ENCODE measurements around the gene SH2D4B.
A peak's percentile ranks its signal among the peaks of the same experiment; 100 is the strongest.

Gene SH2D4B

GRCh38 chr10:80649183-80649582 lies 111.5 kb downstream of the SH2D4B start:
- no peak for DNase-seq

GRCh38 chr10:80655898-80656297 lies 118.2 kb downstream of the SH2D4B start:
- DNase-seq, result no peak

GRCh38 chr10:80658068-80658467 lies 120.4 kb downstream of the SH2D4B start:
- DNase-seq, result no peak

DNA sequence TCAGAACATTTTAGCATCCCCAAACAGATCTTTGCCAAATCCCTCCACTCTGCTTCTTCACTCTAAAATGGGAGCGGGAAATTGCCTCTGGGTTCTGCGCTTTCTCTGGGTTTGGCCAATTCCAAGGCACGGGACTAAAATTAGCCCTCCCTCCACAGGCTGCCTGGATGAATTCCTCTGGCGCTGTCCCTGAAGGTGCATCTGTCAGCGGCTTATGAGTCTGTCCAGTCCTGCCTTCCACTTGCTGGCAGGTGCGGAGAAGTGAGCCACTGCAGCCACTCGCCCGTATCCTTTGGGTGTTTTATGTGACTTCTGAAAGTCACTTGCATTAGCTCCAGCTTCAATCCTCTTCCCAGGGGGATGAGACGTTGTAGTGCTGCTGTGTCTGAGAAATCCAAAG lies 121.6 kb downstream of the SH2D4B start:
- no peak for DNase-seq

- no peak for DNase-seq
Measured at GRCh38 chr10:80660266-80660665, 122.6 kb downstream of the SH2D4B start.

DNA sequence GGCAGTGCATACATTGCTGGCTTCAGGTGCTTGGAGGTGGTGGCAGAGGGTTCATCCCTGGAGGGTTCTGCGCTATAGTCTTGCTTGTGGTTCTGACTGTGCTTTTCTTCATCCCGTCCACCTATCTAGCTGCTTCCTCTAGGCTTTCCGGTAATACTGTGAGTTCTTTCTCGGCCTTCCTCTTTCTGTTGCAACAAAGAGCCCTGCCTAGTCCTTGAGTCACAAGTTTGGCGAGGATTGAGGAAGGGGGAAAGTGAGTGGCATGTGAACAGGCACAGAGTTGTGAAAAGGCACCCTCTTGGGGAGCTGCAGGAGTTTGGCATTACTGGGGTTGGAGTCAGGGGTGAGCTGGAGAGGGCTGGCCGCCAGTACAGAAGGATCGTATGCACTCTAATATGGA lies 123.0 kb downstream of the SH2D4B start:
- no peak for DNase-seq

DNA sequence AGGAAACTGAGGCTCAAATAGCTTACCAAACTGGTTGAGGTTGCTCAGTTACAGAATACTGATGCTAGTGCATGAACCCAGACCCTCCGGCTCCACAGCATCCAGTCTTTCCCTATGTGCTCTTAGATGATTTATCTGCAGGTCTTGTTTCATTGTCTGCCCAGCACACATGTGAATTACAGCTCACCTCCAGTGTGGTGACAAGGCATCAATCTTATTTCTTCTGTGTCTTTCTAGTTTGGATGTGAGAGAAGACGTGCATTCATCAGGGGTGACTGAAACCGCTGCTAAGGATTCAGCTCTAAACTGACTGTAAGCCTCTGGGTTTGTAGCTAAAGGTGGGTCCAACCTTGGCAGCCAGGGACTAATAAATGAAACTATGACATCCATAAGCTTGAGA lies 123.8 kb downstream of the SH2D4B start:
- DNase-seq, result no peak

DNA sequence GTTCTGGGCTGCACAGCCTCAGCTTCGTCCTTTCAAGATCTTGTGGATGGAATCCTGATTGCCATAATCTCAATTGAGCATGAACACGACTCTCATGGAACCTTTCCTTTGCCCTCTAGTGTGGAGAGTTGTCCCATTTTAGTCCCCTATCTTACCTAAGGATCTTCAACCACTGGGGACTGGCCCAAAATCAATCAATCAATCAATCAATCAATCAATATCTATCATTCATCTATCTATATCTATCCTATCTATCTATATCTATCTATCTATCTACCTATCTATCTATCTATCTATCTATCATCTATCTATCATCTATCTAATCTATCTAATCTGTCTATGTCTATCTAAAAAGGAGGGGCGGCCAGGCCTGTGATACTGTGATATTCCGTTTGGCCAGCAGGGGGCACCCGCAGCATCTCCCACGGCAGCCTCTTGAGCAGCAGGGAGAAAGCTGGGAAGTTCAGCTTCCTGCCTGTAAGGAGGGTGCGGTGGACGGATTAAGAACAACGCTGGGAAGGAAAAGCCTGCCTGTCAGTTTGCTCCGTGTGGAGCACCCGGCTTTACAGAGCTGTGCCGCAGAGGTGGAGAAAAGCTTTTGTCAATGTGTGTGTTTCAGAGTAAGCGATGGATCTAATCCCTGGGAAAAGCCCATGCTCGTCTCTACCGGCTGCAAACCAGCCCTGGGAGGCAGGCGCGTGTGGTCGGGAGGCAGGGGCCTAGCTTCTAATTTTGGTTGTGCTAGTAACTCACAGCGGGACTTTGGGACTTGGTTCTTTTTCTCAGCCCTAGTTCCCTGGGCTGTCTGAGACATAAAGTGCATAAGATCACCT lies 124.9 kb downstream of the SH2D4B start:
- peak; percentile 93 for DNase-seq

DNA sequence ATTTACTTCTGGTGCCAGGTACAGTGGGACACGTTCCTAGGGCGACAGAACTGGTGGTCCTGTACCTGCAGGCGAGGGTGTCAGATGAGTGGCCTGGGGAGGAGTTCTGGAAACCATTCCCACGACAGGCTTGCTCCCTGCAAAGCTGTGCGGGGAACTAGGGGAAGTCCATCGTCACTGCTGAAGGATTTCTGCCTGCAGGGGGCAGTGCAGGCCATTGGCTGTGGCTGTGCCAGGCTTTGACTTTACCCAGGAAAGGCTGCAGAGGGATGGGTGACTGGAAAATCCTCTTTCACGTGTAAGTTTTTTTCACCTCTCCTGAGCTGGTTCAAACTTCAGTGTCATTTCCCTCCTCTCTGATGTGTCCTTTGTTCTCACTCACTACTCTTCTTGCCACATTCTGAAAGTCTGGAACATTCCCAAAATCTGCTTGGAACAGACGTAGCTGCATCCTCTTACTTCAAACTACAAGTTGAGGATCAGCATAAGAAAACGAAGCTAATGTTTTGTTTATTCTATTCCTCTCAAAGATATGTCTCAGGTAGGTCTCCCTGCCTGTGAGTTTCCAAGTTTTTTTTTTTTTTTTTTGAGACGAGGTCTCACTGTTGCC lies 126.5 kb downstream of the SH2D4B start:
- peak; percentile 80 for DNase-seq

DNA sequence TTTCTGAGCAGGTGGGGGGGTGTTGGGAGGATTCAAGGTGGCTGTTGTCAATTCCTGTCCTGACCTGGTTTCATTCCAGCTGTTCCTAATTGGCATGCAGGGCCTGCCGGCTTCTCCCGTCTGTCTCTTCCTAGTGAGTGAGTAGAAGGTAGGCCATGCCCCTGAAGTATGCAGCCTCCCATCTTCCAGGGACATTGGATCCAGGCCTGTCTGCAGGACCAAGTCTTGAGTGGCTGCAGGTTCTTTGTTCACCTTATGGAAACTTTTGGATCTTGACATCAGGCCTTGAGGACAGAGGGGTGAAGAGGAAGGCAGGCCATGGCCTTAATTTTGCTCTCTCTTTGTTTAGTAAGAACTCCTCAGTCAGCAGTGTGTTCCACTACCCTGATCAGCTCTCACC lies 131.8 kb downstream of the SH2D4B start:
- DNase-seq, result no peak

DNA sequence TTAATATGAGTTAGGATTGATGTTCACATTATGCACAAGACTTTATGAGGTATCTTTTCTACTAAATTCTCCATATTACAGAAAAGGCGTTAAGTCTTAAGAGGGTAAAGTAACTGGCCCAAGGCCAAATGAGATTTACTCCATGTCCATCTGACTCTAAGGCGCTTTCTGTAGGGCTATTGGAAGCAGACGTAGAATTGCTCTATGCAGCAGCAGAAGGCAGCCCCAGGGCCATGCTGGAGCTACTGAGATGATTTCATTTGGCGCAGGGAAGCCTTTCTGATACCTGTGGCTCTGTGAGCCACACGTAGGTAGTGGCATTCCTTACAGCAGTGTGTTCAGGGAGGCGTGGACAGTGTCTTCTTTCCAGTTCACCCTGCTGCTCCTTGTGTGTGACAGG lies 133.1 kb downstream of the SH2D4B start:
- no peak for DNase-seq

- DNase-seq, result no peak
Measured at GRCh38 chr10:80671847-80672246, 134.1 kb downstream of the SH2D4B start.

DNA sequence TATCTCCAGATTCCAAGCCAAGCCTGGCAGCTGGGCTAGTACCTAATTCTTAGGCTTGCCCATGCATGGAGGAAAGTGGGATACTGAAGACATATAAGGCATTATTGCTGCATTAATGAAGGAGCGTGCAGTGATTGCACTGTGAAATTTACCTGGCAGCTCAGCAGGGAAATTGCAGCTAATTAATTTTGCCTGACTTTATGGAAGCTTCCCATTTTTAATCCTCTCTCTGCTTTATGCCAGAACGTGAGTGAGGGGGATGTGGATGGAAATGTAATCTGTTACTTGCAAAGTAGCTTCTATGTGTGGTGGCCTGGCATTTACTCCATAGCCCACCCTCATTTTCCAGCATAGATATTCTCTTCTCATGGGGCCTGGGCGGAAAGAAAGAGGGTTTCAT lies 134.9 kb downstream of the SH2D4B start:
- DNase-seq, result no peak

DNA sequence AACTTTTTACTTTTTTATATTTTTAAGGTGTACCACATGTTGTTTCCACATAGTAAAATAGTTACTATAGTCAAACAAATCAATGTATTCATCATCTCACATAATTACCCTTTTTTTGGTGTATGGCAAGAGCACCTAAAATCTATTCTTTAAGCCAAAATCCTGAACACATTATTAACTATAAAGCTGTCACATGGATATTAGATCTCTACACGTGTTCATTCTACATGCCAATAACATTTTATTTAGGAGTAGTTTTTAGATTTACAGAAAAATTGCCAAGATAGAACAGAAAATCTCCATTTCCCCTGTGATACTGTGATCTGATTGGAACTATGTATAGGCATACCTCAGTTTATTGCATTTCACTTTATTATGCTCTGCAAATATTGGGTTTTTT lies 137.1 kb downstream of the SH2D4B start:
- no peak for DNase-seq

DNA sequence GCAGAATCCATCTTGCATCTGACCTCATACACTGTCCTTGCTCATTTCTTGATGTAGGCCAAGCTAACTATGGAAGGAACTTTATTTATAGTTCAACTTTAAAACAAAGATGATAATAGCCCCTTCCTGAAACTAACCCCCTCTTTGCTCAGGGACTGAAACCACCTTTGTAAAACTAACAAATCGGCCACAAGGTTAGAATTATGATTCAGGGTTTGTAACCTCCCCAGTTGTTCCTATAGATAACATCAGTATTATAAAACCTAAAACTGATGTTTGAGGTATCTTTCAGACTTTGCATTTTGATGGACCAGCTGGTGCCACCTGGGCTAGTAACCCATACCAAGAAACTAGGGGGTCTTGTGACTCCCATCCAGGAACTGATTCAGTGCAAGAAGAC lies 143.4 kb downstream of the SH2D4B start:
- DNase-seq, result no peak

DNA sequence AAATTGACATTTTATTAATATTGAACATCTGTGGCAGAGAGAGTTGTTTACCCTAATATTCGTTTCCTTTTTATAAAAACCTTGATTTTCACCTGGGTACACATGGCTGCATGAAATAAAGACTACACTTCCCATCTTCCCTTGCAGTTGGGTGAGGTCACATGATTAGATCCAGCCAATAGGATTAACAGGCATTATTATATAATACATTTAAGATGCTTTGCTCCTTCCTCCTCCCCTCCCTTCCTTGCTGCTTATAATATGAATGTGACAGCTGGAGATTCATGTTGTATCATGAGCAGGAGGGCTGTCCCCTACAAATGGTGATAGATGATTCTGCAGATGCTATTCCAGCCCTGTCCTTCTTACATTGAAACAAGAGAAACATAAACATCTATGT lies 146.6 kb downstream of the SH2D4B start:
- no peak for DNase-seq

GRCh38 chr10:80685355-80685754 lies 147.7 kb downstream of the SH2D4B start:
- DNase-seq, result no peak

- DNase-seq, result no peak
Measured at GRCh38 chr10:80686734-80687475, 149.2 kb downstream of the SH2D4B start.

DNA sequence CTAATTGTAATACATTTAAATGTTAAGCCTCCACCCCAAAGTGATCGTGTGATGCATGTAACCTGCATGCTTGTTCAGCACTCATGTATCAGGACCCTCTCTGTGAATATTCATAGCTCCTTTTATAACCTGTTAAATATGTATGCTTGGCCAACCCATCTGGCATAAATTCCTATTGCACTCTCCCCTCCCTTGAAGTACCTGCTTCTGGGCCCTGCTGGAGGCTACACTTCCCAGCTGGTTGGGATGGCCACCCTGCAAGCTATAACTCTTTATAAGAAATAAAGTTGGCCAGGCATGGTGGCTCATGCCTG lies 149.7 kb downstream of the SH2D4B start:
- no peak for DNase-seq

- no peak for DNase-seq
Measured at GRCh38 chr10:80690434-80690833, 152.7 kb downstream of the SH2D4B start.

DNA sequence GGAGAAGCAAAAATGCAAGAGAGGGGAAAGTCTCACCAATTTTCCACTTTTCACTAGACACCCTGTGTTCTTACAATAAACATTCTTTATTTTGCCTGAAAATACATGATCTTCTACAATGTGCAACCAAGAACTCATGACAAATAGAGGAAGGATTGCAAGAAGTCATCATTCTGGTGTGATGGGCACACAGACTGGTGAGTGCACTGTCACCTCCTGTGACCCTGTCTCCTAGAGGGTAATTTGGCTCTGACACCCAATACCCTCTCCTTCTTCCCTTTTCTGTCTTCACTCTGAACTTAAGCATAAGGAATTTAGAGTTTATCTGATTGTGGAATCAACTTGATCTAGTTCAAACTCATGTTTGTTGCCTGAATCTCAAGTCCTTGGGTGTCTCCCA lies 153.7 kb downstream of the SH2D4B start:
- no peak for DNase-seq

- DNase-seq, result no peak
Measured at GRCh38 chr10:80693565-80693964, 155.9 kb downstream of the SH2D4B start.

DNA sequence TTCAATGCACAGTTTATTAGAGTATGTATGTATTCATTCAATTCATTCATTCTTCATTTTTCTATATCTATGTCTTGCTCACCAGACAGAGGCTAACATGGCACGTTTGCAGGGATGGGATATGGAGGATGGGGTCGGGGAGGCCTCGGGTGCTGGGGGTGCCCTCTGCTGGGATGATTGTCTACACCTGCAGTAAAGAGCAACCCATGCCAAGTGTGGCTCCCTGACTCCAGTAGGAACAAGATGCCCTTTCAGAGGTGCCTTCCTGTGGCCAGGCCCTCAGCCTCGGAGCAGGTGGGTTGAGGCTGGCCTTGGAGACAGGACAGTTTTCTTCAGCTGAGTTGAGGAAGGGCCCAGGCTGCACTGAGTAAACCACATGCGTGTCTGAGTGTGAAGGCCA lies 157.2 kb downstream of the SH2D4B start:
- DNase-seq, result no peak

All from right forelimb (tissue), 1 donor.